HEK293T (cell line): Measurements from ENCODE around the gene FAM151A.

Source experiments
- ARNT ChIP-seq: fragments of 450-650 bp; IDR thresholded peaks from 2 replicates; pipeline ENCODE4 v1.6.1; 2017; ENCODE audit warnings: mild to moderate bottlenecking
- BHLHE40 ChIP-seq: fragments of 450-650 bp; IDR thresholded peaks from 2 replicates; pipeline ENCODE4 v1.6.1; 2016; ENCODE audit warnings: mild to moderate bottlenecking, moderate library complexity, borderline replicate concordance
- FOXA1 ChIP-seq: fragments of 450-650 bp; IDR thresholded peaks from 2 replicates; pipeline ENCODE4 v1.6.1; 2016; ENCODE audit warnings: mild to moderate bottlenecking
- FOXK2 ChIP-seq: fragments of 450-650 bp; IDR thresholded peaks from 2 replicates; pipeline ENCODE4 v1.6.1; 2016; ENCODE audit warnings: mild to moderate bottlenecking
- FOXM1 ChIP-seq: fragments of 450-650 bp; IDR thresholded peaks from 2 replicates; pipeline ENCODE4 v1.6.1; 2017; ENCODE audit warnings: mild to moderate bottlenecking, borderline replicate concordance
- HDGF ChIP-seq: fragments of 450-650 bp; IDR thresholded peaks from 2 replicates; pipeline ENCODE4 v1.6.1; 2017; ENCODE audit warnings: antibody characterized with exemption, borderline replicate concordance
- L3MBTL2 ChIP-seq: fragments of 450-650 bp; conservative IDR thresholded peaks from 2 replicates; pipeline ENCODE4 v1.6.1; 2016; ENCODE audit warnings: mild to moderate bottlenecking
- LEF1 ChIP-seq: fragments of 450-650 bp; IDR thresholded peaks from 2 replicates; pipeline ENCODE4 v1.6.1; 2017; ENCODE audit warnings: mild to moderate bottlenecking, borderline replicate concordance
- NFRKB ChIP-seq: fragments of 450-650 bp; IDR thresholded peaks from 2 replicates; pipeline ENCODE4 v1.6.1; 2016; ENCODE audit warnings: mild to moderate bottlenecking, moderate library complexity
- SP1 ChIP-seq: fragments of 450-650 bp; IDR thresholded peaks from 2 replicates; pipeline ENCODE4 v1.6.1; 2017
- SUZ12 ChIP-seq: fragments of 450-650 bp; IDR thresholded peaks from 2 replicates; pipeline ENCODE4 v1.6.1; 2016; ENCODE audit warnings: mild to moderate bottlenecking
- TARDBP ChIP-seq: fragments of 450-650 bp; IDR thresholded peaks from 2 replicates; pipeline ENCODE4 v1.6.1; 2016
- ZNF384 ChIP-seq: fragments of 450-650 bp; IDR thresholded peaks from 2 replicates; pipeline ENCODE4 v1.6.1; 2016
- TF ChIP-seq, protein P1 (sequence below): fragments of 450-650 bp; IDR thresholded peaks from 2 replicates; pipeline ENCODE4 v1.6.1; 2016

DNA sequence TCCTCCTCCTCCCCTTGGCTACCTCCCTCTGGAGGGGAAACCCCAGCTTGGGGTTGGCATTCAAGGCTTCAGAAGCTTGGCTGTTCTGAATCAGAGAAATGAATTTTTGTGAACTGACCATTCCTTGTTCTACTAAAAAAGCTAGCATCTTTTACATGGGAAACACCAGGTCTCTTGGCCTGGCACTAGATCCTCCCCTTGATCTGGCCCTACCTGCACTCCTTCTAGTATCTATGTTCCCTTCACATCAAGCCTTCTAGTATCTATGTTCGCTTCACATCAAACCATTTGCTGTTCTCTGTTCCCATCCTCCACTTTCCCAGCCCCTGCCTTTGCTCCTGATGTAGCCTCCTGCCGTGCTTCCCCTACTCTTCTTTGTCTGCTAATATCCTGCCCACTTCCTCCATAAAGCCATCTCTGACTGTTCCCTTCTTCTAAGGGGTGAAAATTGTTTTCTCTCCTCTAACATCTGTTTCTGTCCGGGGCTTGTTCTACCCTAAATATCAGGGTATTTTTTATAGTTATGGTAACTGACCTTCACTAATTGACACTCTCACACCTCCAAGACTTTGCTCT lies 25.8 kb downstream of the FAM151A start:
- TF ChIP-seq SP1 (no peak), ZNF384 (no peak), ARNT (no peak), NFRKB (no peak), FOXK2 (no peak), L3MBTL2 (no peak), FOXM1 (no peak), BHLHE40 (no peak), SUZ12 (no peak), FOXA1 (no peak), LEF1 (no peak), HDGF (no peak), TARDBP (no peak)
- TF ChIP-seq, protein P1, sequence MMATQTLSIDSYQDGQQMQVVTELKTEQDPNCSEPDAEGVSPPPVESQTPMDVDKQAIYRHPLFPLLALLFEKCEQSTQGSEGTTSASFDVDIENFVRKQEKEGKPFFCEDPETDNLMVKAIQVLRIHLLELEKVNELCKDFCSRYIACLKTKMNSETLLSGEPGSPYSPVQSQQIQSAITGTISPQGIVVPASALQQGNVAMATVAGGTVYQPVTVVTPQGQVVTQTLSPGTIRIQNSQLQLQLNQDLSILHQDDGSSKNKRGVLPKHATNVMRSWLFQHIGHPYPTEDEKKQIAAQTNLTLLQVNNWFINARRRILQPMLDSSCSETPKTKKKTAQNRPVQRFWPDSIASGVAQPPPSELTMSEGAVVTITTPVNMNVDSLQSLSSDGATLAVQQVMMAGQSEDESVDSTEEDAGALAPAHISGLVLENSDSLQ, result no peak
